Muscle of leg (tissue), 11 donors: ENCODE measurements around the gene CDIP1. TPM values are rescaled to one million over a fixed set of nuclear protein-coding genes. Genes with fewer than 3 reads are reported as not detected.

Experiments used
- DNase-seq: peaks from one replicate; pipeline ENCODE4 v3.0.0; 2013
- H3K27ac ChIP-seq: one replicate; pipeline ENCODE4 v1.5.1; 2013; ENCODE audit warnings: mild to moderate bottlenecking, low read length, control low read depth
- H3K27me3 ChIP-seq: one replicate; pipeline ENCODE4 v1.6.1; 2013; ENCODE audit warnings: low read length; ENCODE audit not compliant: control insufficient read depth, insufficient read depth
- H3K36me3 ChIP-seq: one replicate; pipeline ENCODE4 v1.6.1; 2013; ENCODE audit warnings: low read length; ENCODE audit not compliant: control insufficient read depth, insufficient read depth
- H3K4me1 ChIP-seq: one replicate; pipeline ENCODE4 v1.6.1; 2013; ENCODE audit warnings: low read length; ENCODE audit not compliant: control insufficient read depth, insufficient read depth
- H3K4me3 ChIP-seq: one replicate; pipeline ENCODE4 v1.5.1; 2013; ENCODE audit warnings: low read length, control low read depth
- H3K9me3 ChIP-seq: replicated peaks from 2 replicates; pipeline ENCODE4 v1.6.1; 2013; ENCODE audit warnings: low read depth, low read length; ENCODE audit not compliant: control insufficient read depth
- WGBS: methylation state at CpG from one replicate; pipeline ENCODE4 v1.1.5; 2013; ENCODE audit warnings: missing lambda C conversion rate; ENCODE audit not compliant: insufficient coverage; 5-methylcytosine and 5-hydroxymethylcytosine counted together
- polyA plus RNA-seq, 8 donors: library from polyadenylated mRNA; unstranded; fragments of 120-200 nt; gene quantifications; one replicate each; pipeline versions ENCODE4 v1.2.1 to v1.2.3, GENCODE V29; 2013; ENCODE audit warnings: inconsistent platforms in 1 of 8, low replicate concordance in 1 of 8; ENCODE audit not compliant: insufficient read length in 8 of 8, insufficient read depth in 1 of 8
- total RNA-seq: library from RNA; stranded (reverse); fragments of 120-200 nt; gene quantifications from one replicate; pipeline ENCODE4 v1.2.4, GENCODE V29; 2013

The CDIP1 gene
- total and polyA plus RNA-seq, 9 donors, result 16.3 to 47.4 (median 37.9) TPM

DNA sequence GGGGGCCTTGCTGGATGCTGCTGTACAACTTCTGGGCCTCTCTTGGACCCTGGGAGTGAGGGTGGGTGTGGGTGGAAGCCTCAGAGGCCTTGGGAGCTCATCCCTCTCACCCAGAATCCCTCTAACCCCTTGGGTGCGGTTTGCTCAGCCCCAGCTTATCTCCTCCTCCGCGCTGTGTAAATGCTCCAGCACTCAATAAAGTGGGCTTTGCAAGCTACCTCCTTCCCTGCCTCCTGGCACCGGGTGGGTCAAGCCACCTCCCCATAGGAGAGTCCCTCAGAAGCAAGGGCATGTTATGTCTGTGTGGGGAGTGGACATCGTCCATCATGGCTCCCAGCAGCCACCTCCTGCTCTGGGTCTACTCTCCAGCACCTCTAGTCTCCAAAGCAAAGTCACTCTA, 28.4 kb downstream of the CDIP1 start:
- WGBS, result 78% methylated on average over 3 of the region's 5 CpGs
- Histone ChIP-seq H3K27me3 (no peaks in the 10 kb centered on the region), H3K4me1 (peaks cover 40% of the 10 kb centered on the region), H3K36me3 (peaks cover 75% of the 10 kb centered on the region), H3K4me3 (no peak overlapping the region), H3K27ac (no peak overlapping the region), H3K9me3 (no peaks in the 10 kb centered on the region)
- no peak for DNase-seq

DNA sequence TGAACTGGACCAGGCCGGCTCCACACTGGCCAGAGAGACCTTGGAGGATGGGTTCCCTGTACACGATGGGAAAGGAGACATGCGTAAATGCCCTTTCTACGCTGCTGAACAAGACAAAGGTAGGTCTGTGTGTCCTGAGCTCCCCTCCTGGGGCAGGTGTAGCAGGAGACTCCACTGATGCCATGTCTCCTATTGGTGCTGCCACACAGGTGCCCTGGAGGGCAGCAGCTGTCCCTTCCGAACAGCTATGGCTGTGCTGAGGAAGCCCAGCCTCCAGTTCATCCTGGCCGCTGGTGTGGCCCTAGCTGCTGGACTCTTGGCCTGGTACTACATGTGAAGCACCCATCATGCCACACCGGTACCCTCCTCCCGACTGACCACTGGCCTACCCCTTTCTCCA, 29.2 kb downstream of the CDIP1 start:
- WGBS, result 90% methylated on average over 7 of the region's 8 CpGs
- peaks cover 36% of the 10 kb centered on the region for H3K4me1 ChIP-seq

DNA sequence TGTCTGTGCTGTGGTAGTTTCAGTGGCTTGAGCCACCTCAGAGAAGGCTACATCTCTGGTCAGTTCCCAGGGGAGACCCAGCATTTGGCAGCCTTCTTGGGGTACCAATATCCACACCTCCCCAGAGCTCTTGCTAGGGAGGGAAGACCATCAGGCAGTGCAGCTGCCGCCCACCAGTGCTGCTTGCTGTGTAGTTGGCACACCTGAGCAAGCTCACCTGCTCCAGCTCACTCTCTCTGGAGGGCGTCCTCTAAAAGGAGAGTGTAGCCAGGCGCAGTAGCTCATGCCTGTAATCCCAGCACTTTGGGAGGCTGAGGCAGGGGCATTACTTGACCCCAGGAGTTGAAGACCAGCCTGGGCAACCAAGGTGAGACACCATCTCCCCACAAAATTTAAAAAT, 29.8 kb downstream of the CDIP1 start:
- H3K36me3 ChIP-seq, result peaks cover 68% of the 10 kb centered on the region
- H3K4me3 ChIP-seq, result no peak overlapping the region
- no peaks in the 10 kb centered on the region for H3K27me3 ChIP-seq
- no peaks in the 10 kb centered on the region for H3K9me3 ChIP-seq
- H3K4me1 ChIP-seq, result peaks cover 30% of the 10 kb centered on the region
- DNase-seq, result no peak
- H3K27ac ChIP-seq, result no peak overlapping the region
- 83% methylated on average over 2 of the region's 3 CpGs for WGBS

More for the DNA sequence above, 29.2 kb downstream of the CDIP1 start:
- DNase-seq, result no peak
- no peaks in the 10 kb centered on the region for H3K9me3 ChIP-seq
- H3K27me3 ChIP-seq, result no peaks in the 10 kb centered on the region
- no peak overlapping the region for H3K4me3 ChIP-seq
- H3K36me3 ChIP-seq, result peaks cover 74% of the 10 kb centered on the region
- no peak overlapping the region for H3K27ac ChIP-seq

DNA sequence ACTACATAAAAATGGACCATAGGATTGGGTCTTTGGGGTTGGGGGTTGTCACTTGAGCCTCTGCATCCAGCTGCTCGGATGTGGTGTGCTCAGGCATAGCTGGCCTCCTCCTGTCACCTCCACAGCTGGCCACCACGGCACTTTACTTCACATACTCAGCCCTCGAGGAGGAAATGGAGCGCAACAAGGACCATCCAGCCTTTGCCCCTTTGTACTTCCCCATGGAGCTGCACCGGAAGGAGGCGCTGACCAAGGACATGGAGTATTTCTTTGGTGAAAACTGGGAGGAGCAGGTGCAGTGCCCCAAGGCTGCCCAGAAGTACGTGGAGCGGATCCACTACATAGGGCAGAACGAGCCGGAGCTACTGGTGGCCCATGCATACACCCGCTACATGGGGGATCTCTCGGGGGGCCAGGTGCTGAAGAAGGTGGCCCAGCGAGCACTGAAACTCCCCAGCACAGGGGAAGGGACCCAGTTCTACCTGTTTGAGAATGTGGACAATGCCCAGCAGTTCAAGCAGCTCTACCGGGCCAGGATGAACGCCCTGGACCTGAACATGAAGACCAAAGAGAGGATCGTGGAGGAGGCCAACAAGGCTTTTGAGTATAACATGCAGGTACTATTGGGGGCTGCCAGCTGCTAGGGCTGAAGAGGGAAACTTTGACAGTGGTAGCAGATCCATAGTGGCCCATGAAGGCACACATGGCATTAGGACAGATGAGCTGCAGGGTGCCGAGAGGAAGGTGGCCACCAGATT, 30.8 kb downstream of the CDIP1 start:
- H3K4me1 ChIP-seq, result peaks cover 23% of the 10 kb centered on the region
- WGBS, result 92% methylated on average over 13 of the region's 17 CpGs
- H3K9me3 ChIP-seq, result no peaks in the 10 kb centered on the region
- H3K27me3 ChIP-seq, result no peaks in the 10 kb centered on the region
- no peak for DNase-seq
- H3K4me3 ChIP-seq, result no peak overlapping the region
- no peak overlapping the region for H3K27ac ChIP-seq
- H3K36me3 ChIP-seq, result peaks cover 65% of the 10 kb centered on the region

DNA sequence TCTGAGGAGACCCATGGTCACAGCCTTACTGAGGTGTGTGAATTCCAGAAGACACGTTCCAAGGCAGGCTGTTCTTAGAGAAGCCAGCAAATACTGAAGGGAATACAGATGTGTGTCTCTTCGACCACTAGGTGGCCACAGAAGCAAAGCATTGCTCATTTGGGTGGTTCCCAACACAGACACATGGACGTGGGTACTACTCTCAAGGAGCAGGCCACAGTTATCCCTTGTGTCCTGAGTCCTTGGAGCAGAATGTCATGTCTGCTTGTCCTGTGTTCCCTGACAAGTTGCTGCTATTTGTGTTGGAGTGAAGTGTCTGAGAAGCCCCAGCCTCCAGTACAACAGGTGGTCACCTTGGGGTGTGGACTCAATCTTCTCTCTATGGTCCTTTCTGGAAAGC, 32.1 kb downstream of the CDIP1 start:
- DNase-seq, result peak; percentile 90
- peaks cover 22% of the 10 kb centered on the region for H3K4me1 ChIP-seq
- H3K27me3 ChIP-seq, result no peaks in the 10 kb centered on the region
- 0% methylated on average over 3 of the region's 3 CpGs for WGBS
- H3K9me3 ChIP-seq, result no peaks in the 10 kb centered on the region
- H3K4me3 ChIP-seq, result no peak overlapping the region
- H3K27ac ChIP-seq, result peak overlapping the region; percentile 1
- peaks cover 52% of the 10 kb centered on the region for H3K36me3 ChIP-seq

DNA sequence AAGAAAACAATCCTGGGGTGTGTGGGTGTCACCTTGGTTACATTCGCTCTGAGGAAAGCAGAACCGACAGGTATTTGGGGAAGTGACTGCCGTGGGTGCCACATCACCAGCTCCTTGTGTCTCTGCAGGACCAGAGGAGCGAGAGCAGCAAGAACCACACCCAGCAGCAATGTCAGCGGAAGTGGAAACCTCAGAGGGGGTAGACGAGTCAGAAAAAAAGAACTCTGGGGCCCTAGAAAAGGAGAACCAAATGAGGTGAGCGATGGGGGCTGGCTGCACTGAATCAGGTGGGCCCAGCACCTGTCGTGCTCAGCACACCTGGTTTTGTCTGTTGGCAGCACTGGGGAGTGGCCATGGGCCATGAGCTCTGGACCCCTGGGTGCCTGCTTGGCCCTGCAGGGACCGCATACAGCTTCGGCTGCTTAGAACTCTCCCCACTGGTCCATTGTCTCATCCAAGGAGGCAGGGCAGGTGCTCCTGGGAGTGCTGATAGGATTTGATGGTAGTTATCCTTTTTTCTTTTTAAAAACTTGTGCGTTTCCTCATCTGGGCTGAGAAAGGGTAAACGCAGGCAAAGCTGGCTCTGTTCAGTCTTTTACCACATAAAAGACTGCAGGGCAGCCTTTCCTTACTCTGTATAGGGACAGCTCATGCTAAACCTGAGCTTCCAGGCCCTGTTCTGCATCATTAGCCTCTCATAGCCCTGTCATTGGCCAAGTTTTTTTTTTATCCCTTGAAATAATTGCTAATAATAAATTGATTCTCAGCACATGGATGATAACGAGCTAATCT, 33.0 kb downstream of the CDIP1 start:
- H3K27me3 ChIP-seq, result no peaks in the 10 kb centered on the region
- 76% methylated on average over 8 of the region's 13 CpGs for WGBS
- H3K27ac ChIP-seq, result no peak overlapping the region
- peaks cover 17% of the 10 kb centered on the region for H3K4me1 ChIP-seq
- DNase-seq, result no peak
- peaks cover 46% of the 10 kb centered on the region for H3K36me3 ChIP-seq
- no peak overlapping the region for H3K4me3 ChIP-seq
- H3K9me3 ChIP-seq, result no peaks in the 10 kb centered on the region

DNA sequence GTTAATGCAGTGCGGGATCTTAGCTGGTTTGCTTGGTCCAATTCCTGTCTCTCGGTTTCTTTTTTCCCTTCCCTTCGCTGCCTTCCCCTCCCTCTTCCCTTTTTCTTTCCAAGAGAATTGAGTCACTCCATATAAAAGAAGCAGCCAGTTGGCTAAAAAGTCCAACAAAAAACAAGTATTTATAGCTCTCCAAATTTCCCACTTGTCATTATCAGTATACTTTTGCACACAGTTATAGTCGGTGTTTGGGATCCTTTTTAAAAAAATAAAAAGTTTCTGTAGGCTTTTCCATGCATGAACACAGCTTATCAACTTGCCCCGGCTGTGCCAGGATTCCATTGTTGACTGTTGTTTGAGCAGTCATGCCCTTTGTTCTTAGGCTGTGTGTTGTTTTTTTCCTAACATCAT, 37.5 kb downstream of the CDIP1 start:
- peak; percentile 91 for DNase-seq
- Histone ChIP-seq H3K9me3 (no peaks in the 10 kb centered on the region), H3K36me3 (peaks cover 8% of the 10 kb centered on the region), H3K27ac (peak overlapping the region; percentile 45), H3K27me3 (no peaks in the 10 kb centered on the region), H3K4me1 (peaks cover 16% of the 10 kb centered on the region), H3K4me3 (no peak overlapping the region)
- WGBS, result no CpG with 5 or more reads among the region's 5 CpGs

DNA sequence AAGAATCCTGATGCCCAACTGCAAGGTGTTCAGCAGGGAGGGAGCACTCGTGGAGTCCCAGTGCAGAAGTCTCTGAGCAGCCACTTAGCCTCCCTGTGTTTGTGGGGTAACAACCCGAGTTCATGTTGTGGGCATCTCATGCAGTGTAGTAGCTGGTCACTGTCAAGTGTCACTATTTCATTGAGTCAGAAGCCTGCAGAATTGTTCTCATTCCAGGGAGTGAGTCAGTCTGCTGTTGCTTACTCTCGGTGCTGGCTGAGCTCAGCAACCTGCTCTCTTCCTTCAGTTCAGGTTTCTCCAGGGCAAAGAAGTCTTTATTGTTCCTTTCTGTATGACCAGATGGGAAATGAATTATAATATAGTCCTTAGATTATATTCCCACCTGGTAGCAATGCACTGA, 38.3 kb downstream of the CDIP1 start:
- Histone ChIP-seq H3K27me3 (no peaks in the 10 kb centered on the region), H3K4me1 (peaks cover 10% of the 10 kb centered on the region), H3K27ac (peak overlapping the region; percentile 45), H3K4me3 (no peak overlapping the region), H3K36me3 (peaks cover under 1% of the 10 kb centered on the region), H3K9me3 (no peaks in the 10 kb centered on the region)
- 64% methylated on average over 2 of the region's 3 CpGs for WGBS
- peak; percentile 57 for DNase-seq

DNA sequence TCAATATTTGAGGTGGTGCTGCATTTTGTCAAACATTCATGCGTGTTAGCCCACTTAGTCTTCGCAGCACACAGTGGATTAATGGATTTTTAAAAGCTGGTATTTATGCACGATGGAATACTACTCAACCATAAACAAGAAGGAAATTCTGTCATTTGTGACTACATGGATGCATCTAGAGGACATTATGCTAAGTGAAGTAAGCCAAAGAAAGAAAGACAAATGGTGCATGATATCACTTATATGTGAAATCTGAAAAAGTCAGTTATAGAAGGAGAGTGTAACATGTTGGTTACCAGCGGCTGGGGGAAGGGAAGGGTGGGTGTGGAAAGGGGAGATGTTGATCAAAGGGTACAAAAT, 39.4 kb downstream of the CDIP1 start:
- Histone ChIP-seq H3K36me3 (no peaks in the 10 kb centered on the region), H3K4me3 (no peak overlapping the region), H3K4me1 (peaks cover 10% of the 10 kb centered on the region), H3K27me3 (no peaks in the 10 kb centered on the region), H3K9me3 (no peaks in the 10 kb centered on the region), H3K27ac (no peak overlapping the region)
- 88% methylated on average over 1 of the region's 4 CpGs for WGBS
- DNase-seq, result no peak

DNA sequence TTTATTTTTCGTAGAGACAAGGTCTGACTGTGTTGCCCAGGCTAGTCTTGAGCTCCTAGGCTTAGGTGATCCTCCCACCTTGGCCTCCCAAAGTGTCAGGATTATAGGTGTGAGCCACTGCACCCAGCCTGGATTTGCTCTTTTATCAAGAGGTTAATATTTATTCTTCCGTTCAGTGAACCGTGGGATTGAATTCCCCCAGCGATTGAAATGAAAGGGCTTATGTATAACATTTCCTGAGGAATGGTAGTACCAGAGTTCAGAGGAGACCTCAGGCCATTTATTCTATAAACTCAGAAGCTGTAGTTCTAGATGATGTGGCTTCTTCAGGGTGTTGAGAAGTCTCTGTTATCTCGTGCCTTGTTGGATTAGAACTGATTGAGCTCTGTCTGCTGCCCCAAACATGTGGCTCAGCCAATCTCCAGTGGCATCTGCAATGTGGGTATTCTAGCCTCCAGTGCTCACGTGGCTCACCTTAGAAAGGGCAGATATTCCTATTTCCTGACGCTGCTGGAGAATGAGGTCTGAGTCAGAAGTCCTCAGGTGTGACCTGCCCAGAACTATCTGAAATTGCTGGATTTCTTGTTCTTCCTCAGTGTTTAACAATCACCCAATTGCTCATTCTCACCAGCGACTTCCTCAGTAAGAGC, 39.9 kb downstream of the CDIP1 start:
- peaks cover 10% of the 10 kb centered on the region for H3K4me1 ChIP-seq
- H3K36me3 ChIP-seq, result no peaks in the 10 kb centered on the region
- WGBS, result 84% methylated on average over 3 of the region's 8 CpGs

More for the DNA sequence above, 39.9 kb downstream of the CDIP1 start:
- Histone ChIP-seq H3K27ac (no peak overlapping the region), H3K9me3 (no peaks in the 10 kb centered on the region), H3K4me3 (no peak overlapping the region), H3K27me3 (no peaks in the 10 kb centered on the region)
- DNase-seq, result no peak
